ENCODE results near the gene UNC13C. TPM values are rescaled to one million over a fixed set of nuclear protein-coding genes. Genes with fewer than 3 reads are reported as not detected.

The UNC13C gene
- total and polyA plus RNA-seq, 2 donors (not counting 3 experiments of a cell fraction or from before 2014, with no cell fraction given): not detected

- DNase-seq (ENCODE audit: low read depth, low spot score) (no peak), FAIRE-seq (no peak)
- dilution Hi-C loops (cut with MboI; ENCODE audit: extremely low pct_ligation_motif_present, low sequenced_read_pairs) (no loop called here), intact Hi-C loops (cut with micrococcal nuclease) (no loop called here)
- Histone ChIP-seq H3K27ac (ENCODE audit: insufficient read depth, low read depth, low read length) (no peak overlapping the region), H3K9ac (replicated peaks; ENCODE audit: extremely low read depth, insufficient read depth, low read length) (no peak overlapping the region), H3K27me3 (ENCODE audit: control insufficient read depth in 2 of 2, insufficient read depth in 2 of 2, low read length in 2 of 2) (peaks cover 0 to 8% of the 10 kb centered on the region in 2 experiments), H3K9me3 (replicated peaks; ENCODE audit: control insufficient read depth, insufficient read depth, low read length) (no peaks in the 10 kb centered on the region), H3K4me2 (ENCODE audit: insufficient read depth, low read length) (no peak overlapping the region), H3K79me2 (ENCODE audit: control insufficient read depth, insufficient read depth, low read length) (no peaks in the 10 kb centered on the region), H2AFZ (ENCODE audit: low read depth, low read length) (no peak overlapping the region), H3K36me3 (ENCODE audit: control insufficient read depth in 2 of 2, extremely low read depth in 1 of 2, insufficient read depth in 2 of 2, low read length in 2 of 2) (no peaks in the 10 kb centered on the region), H3K9me1 (replicated peaks; ENCODE audit: control insufficient read depth, extremely low read depth, insufficient read depth, low read length) (no peaks in the 10 kb centered on the region), H4K20me1 (replicated peaks; ENCODE audit: control insufficient read depth, extremely low read depth, insufficient read depth, low read length) (no peaks in the 10 kb centered on the region), H3K4me1 (ENCODE audit: control insufficient read depth, extremely low read depth, insufficient read depth, low read length) (no peaks in the 10 kb centered on the region), H3K4me3 (replicated peaks in 1 of 3; ENCODE audit: insufficient read depth in 1 of 3, low read depth in 1 of 3, low read length in 3 of 3) (no peak overlapping the region)
- no TSS peak for BruUV-seq (replicated peaks)
- TF ChIP-seq POLR2AphosphoS5 (IDR thresholded peaks at IDR 0.05; ENCODE audit: insufficient read depth, low read depth, low read length) (no peak), CTCF (IDR thresholded peaks at IDR 0.05; ENCODE audit: extremely low read depth in 1 of 2, insufficient read depth in 1 of 2, low read depth in 1 of 2, low read length in 2 of 2) (no peak), MAX (IDR thresholded peaks at IDR 0.05; ENCODE audit: insufficient read depth, insufficient read length) (no peak), FOS (IDR thresholded peaks at IDR 0.05; ENCODE audit: borderline replicate concordance, insufficient read depth, low read length) (no peak), JUN (IDR thresholded peaks at IDR 0.05; ENCODE audit: borderline replicate concordance, insufficient read depth, insufficient read length, low read depth) (no peak), EZH2 (IDR thresholded peaks at IDR 0.05; ENCODE audit: borderline replicate concordance, low read depth, low read length, severe bottlenecking) (no peak), MYC (IDR thresholded peaks at IDR 0.05; ENCODE audit: low read depth, low read length) (no peak), GATA2 (IDR thresholded peaks at IDR 0.05; ENCODE audit: insufficient read depth, insufficient read length, low read depth, low read length) (no peak), POLR2A (IDR thresholded peaks at IDR 0.05; ENCODE audit: low read depth, low read length) (no peak)
- POLR2A ChIA-PET: no interaction called here
- CTCF ChIA-PET: no interaction called here
Observed at GRCh38 chr15:53974813-53975212, 3.4 kb upstream of the UNC13C start.

Measured in endothelial cell of umbilical vein (primary cell).